GM12872 (cell line): ENCODE results near the gene RGL2.

Experiments
- CTCF ChIP-seq: IDR thresholded peaks from 3 replicates; pipeline ENCODE4 v1.5.1; 2011; ENCODE audit warnings: low read depth, mild to moderate bottlenecking, low read length, moderate library complexity; ENCODE audit not compliant: insufficient read depth

The RGL2 gene, protein sequence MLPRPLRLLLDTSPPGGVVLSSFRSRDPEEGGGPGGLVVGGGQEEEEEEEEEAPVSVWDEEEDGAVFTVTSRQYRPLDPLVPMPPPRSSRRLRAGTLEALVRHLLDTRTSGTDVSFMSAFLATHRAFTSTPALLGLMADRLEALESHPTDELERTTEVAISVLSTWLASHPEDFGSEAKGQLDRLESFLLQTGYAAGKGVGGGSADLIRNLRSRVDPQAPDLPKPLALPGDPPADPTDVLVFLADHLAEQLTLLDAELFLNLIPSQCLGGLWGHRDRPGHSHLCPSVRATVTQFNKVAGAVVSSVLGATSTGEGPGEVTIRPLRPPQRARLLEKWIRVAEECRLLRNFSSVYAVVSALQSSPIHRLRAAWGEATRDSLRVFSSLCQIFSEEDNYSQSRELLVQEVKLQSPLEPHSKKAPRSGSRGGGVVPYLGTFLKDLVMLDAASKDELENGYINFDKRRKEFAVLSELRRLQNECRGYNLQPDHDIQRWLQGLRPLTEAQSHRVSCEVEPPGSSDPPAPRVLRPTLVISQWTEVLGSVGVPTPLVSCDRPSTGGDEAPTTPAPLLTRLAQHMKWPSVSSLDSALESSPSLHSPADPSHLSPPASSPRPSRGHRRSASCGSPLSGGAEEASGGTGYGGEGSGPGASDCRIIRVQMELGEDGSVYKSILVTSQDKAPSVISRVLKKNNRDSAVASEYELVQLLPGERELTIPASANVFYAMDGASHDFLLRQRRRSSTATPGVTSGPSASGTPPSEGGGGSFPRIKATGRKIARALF

DNA sequence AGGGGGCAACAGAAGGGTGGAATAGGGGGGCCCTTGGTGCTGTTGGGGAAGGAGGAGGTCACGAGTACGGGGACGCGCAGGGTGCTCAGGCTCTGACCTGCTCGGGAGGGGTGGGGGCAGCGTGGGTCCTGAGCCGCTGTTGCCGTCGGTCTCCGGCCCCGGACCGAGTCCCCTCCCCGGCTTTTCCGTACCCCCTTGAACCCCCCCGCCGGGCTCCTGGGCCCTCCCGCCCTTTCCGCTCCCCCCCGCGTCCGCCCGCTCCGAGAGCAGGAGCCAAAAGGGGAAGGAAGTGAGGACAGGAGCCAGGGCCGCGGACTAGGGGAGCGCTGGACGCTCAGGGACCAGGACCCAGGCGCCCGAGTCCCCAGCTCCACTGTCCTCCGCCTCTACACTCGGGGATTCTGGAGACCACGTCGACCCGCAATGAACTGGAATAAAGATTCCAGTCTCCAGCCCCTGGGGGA is at the start of gene RGL2:
RGL2 (minus strand) TSS at position 170 of the 464 bp plus-strand sequence. CDS start 332 bp downstream, outside the sequence.
- no peak for TF ChIP-seq CTCF

- no peak for TF ChIP-seq CTCF
Observed at GRCh38 chr6:33347816-33348215, 49.1 kb upstream of the RGL2 start.

DNA sequence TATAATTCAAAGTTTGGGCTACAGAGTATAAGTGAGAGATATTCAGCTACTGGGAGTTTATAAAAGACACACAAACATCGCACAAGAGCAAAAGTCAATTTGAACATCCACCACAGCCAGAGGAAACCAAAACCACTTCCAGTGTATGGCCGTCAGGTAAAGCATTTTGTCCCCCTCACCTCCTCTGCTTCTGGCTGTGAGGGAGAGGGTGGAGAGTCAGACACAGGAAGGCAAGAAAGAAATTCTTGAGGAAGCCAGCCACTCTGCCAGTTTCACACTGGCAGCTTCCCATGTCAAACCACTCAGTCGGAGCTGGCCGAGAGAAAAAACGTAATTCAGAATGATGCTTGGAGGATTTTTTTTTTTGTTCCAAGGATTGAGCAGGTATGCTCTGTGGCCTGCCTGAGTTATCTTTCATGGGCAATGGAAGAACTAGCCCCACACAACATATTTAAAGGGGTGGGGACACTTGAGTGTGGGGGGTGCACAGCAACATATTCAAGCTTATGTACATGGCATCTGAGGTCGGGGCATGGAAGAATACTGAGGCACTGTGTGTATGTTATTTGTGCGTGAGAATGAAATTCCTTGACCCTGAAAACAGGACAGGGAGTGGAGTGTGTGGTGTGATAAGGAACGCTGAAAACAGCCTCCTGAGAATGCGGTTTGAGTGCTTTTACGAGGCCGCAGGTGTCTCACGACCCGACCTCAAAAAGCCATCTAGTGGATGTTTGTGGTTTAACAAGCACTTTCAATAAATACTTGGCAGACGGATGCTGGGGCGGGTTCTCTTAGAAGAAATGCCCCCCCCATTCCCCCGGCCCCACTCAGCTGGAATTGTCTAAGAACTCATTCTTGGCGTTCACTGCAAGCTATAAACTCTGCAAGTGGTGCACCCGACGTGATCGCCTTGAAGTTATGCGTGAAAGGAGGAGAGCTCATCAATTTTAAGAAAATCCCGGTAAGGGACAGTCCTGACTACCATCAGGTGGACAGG is 46.3 kb upstream of the RGL2 start:
- peak; percentile 72 for TF ChIP-seq CTCF

DNA sequence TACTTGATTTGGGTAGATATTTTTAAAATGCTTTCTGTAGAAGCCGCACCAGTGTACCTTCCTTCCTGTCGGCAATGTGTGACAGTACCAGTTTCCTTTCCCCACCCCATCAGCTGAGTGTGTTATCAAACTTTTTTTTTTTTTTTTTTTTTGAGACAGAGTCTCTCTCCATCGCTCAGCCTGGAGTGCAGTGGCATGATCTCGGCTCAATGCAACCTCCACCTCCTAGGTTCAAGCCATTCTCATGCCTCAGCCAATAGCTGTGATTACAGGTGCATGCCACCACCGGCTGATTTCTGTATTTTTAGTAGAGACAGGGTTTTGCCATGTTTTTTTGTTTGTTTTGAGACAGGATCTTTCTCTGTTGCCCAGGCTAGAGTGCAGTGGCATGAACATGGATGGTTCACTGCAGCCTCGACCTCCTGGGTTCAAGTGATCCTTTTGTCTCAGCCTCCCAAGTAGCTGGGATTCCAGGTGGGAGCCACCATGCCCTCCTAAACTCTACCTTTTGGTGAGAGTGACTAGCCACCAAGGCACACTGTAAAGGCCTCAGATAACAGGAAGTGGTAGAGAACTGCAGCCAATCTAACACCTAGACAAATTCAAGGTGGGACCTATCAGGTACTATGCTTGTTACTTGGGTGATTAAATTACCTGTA is 45.3 kb upstream of the RGL2 start:
- TF ChIP-seq CTCF = no peak

DNA sequence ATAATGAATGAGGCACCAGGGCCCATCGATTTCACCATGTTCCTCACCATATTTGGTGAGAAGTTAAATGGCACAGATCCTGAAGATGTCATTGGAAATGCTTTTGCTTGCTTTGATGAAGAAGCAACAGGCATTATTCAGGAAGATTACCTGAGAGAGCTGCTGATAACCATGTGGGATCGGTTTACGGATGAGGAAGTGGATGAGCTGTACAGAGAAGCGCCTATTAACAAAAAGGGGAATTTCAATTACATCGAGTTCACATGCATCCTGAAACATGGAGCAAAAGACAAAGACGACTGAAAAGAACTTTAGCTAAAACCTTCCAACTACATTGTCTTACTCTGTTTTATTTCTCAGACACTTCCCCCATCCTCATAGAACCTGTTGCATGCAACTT is 40.5 kb upstream of the RGL2 start:
- TF ChIP-seq CTCF = no peak

DNA sequence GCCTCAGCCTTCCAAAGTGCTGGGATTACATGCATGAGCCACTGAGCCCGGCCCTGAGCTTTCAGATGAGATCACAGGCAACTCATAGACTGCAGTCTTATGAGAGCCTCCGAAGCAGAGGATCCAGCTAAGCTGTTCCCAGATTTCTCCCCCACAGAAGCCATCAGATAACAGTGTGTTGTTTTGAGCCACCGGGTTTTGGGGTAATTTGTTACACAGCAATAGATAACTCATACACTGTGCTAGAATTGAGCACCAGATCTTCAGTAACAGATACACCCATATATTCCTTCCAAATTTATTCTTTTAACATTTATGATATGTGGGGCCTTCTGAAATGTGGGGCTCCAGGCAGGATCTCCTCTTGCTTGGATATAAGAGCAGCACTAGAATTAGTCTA is 37.8 kb upstream of the RGL2 start:
- TF ChIP-seq CTCF = no peak
